K562 (cell line): ENCODE measurements around the gene AMPD1. TPM values are rescaled to one million over a fixed set of nuclear protein-coding genes. Genes with fewer than 3 reads are reported as not detected.

Source experiments
- ATAC-seq: fragments of 200-7000 bp; cut with Tn5 transposase; 3 replicates; pipeline ENCODE4 v1.9.1; 2020; ENCODE audit warnings: moderate library complexity
- BruUV-seq: library from RNA; stranded (reverse); fragments of 400-500 nt; replicated peaks from 2 replicates; lab custom pipeline; 2021; lab: Mats Ljungman, UMichigan
- CTCF ChIA-PET: fragments of 300-600 bp; formaldehyde crosslinking; extraction: SDS; loops from one replicate; lab custom pipeline; 2021; ENCODE audit warnings: low intra/inter-chr PET ratio; lab: Yijun Ruan, JAX
- POLR2A ChIA-PET: fragments of 300-600, 350-650 bp; sonication (Branson Sonifier 250); formaldehyde crosslinking; extraction: SDS; loops from one replicate; lab custom pipeline; 2021; ENCODE audit warnings: antibody characterized with exemption, inconsistent platforms; lab: Yijun Ruan, JAX
- DNase-seq, 4 experiments: peaks; one replicate each; pipeline versions ENCODE4 v3.0.0 to v3.0.0-alpha.2; 2011 to 2018; ENCODE audit warnings: low spot score in 3 of 4, mixed read lengths in 3 of 4; ENCODE audit errors: extremely low read depth in 1 of 4
- FAIRE-seq: peaks from 2 replicates; lab custom pipeline; 2011; peaks lifted over from hg19 to GRCh38; lab: Jason Lieb, UNC
- H2AFZ ChIP-seq: 2 replicates; pipeline ENCODE4 v1.6.0; 2011; ENCODE audit warnings: low read depth, low read length, control low read depth, inconsistent platforms
- H3K27ac ChIP-seq: fragments of 200-600 bp; 3 replicates; pipeline ENCODE4 v1.8.0; 2011; ENCODE audit warnings: low read depth, mild to moderate bottlenecking, control low read depth, inconsistent platforms, low read length, moderate library complexity, mixed read lengths; ENCODE audit errors: extremely low read depth
- H3K27me3 ChIP-seq, 2 experiments: fragments of 300-600 bp in 1 of 2; 2 replicates in 1 of 2; 3 replicates in 1 of 2; pipeline versions ENCODE4 v1.6.0 to v1.8.0; 2011; ENCODE audit warnings: inconsistent platforms in 2 of 2, low read length in 2 of 2, mild to moderate bottlenecking in 1 of 2, mixed read lengths in 1 of 2, moderate library complexity in 1 of 2; ENCODE audit not compliant: control insufficient read depth in 2 of 2, insufficient read depth in 2 of 2
- H3K36me3 ChIP-seq: fragments of 300-600 bp; 3 replicates; pipeline ENCODE4 v1.8.0; 2011; ENCODE audit warnings: mild to moderate bottlenecking, low read length, inconsistent platforms; ENCODE audit not compliant: control insufficient read depth, insufficient read depth
- H3K4me1 ChIP-seq, 2 experiments: fragments of 200-600 bp in 1 of 2; replicated peaks in 1 of 2; 2 replicates in 1 of 2; 3 replicates in 1 of 2; pipeline versions ENCODE4 v1.5.1 to v1.8.0; 2011; ENCODE audit warnings: inconsistent platforms in 2 of 2, low read length in 2 of 2, mild to moderate bottlenecking in 1 of 2, mixed read lengths in 1 of 2, moderate library complexity in 1 of 2; ENCODE audit not compliant: control insufficient read depth in 2 of 2, insufficient read depth in 2 of 2
- H3K4me2 ChIP-seq: 2 replicates; pipeline ENCODE4 v1.6.1; 2011; ENCODE audit warnings: low read length, control low read depth, inconsistent platforms, mixed read lengths; ENCODE audit not compliant: insufficient read depth
- H3K4me3 ChIP-seq: fragments of 200-600 bp; sonication (generic), shearing (Covaris generic); 2 replicates; pipeline ENCODE4 v1.5.1; 2016; ENCODE audit warnings: control low read depth, inconsistent platforms
- H3K79me2 ChIP-seq: fragments of 200-600 bp; 3 replicates; pipeline ENCODE4 v1.8.0; 2011; ENCODE audit warnings: low read length, inconsistent platforms; ENCODE audit not compliant: control insufficient read depth, insufficient read depth
- H3K9ac ChIP-seq, 2 experiments: 2 replicates each; pipeline versions ENCODE4 v1.6.0 to v1.6.1; 2011; ENCODE audit warnings: low read depth in 2 of 2, low read length in 2 of 2, control low read depth in 1 of 2, inconsistent platforms in 1 of 2, mild to moderate bottlenecking in 1 of 2, mixed read lengths in 1 of 2; ENCODE audit not compliant: insufficient read depth in 1 of 2
- H3K9me1 ChIP-seq: one replicate; pipeline ENCODE4 v1.6.0; 2011; ENCODE audit warnings: inconsistent platforms, mild to moderate bottlenecking, low read length, moderate library complexity; ENCODE audit not compliant: control insufficient read depth, insufficient read depth
- H3K9me3 ChIP-seq: replicated peaks from 2 replicates; pipeline ENCODE4 v1.5.1; 2011; ENCODE audit warnings: low read depth, low read length, inconsistent platforms; ENCODE audit not compliant: control insufficient read depth, insufficient read depth
- H4K20me1 ChIP-seq: replicated peaks from 2 replicates; pipeline ENCODE4 v1.6.1; 2011; ENCODE audit warnings: low read length, inconsistent platforms, mixed read lengths; ENCODE audit not compliant: control insufficient read depth, insufficient read depth
- CREBBP ChIP-seq: IDR thresholded peaks from one replicate; pipeline ENCODE4 v1.6.1; 2012; ENCODE audit warnings: low read depth, mild to moderate bottlenecking, control low read depth, inconsistent platforms, low read length
- EWSR1 ChIP-seq: fragments of 450-650 bp; IDR thresholded peaks from 2 replicates; pipeline ENCODE4 v1.6.1; 2018; ENCODE audit warnings: borderline replicate concordance, mild to moderate bottlenecking, low read depth, moderate library complexity; ENCODE audit not compliant: partially characterized antibody
- HCFC1 ChIP-seq: IDR thresholded peaks from 2 replicates; pipeline ENCODE4 v1.6.1; 2012; ENCODE audit warnings: low read depth, low read length, improper control_type of control experiment
- HNRNPLL ChIP-seq: fragments of 200-400 bp; formaldehyde crosslinking; IDR thresholded peaks from 2 replicates; pipeline ENCODE4 v1.6.1; 2017; ENCODE audit warnings: low read length, low read depth, mild to moderate bottlenecking; ENCODE audit not compliant: poor library complexity, severe bottlenecking
- MCM7 ChIP-seq, 2 experiments: fragments of 450-650 bp; IDR thresholded peaks; 2 replicates each; pipeline ENCODE4 v1.6.1; 2016 to 2018
- NFYB ChIP-seq: IDR thresholded peaks from 2 replicates; pipeline ENCODE4 v1.6.1; 2011; ENCODE audit warnings: mild to moderate bottlenecking, moderate library complexity; ENCODE audit not compliant: insufficient read length; ENCODE audit errors: extremely low read depth
- PCBP1 ChIP-seq: fragments of 200-400 bp; formaldehyde crosslinking; IDR thresholded peaks from 2 replicates; pipeline ENCODE4 v1.6.1; 2018; ENCODE audit warnings: mild to moderate bottlenecking, low read depth, low read length; ENCODE audit not compliant: poor library complexity, severe bottlenecking
- POLR2AphosphoS5 ChIP-seq: IDR thresholded peaks from 2 replicates; pipeline ENCODE4 v1.6.1; 2011; ENCODE audit warnings: mild to moderate bottlenecking, low read depth, low read length, moderate library complexity; ENCODE audit not compliant: control insufficient read depth, insufficient read depth
- SRSF7 ChIP-seq: fragments of 200-400 bp; formaldehyde crosslinking; optimal IDR thresholded peaks from 2 replicates; pipeline ENCODE3; 2017; ENCODE audit warnings: mild to moderate bottlenecking, low read depth, low read length
- ZC3H11A ChIP-seq: IDR thresholded peaks from 2 replicates; pipeline ENCODE4 v1.6.1; 2012; ENCODE audit warnings: low read depth, low read length, improper control_type of control experiment
- ZNF217 ChIP-seq: sonication (generic); formaldehyde crosslinking; IDR thresholded peaks from 2 replicates; pipeline ENCODE4 v1.8.0; 2022; ENCODE audit warnings: mild to moderate bottlenecking, missing genetic modification reagents
- WGBS: fragments of 100-300 bp; shearing (Covaris generic); methylation state at CpG from one replicate; pipeline ENCODE4 v1.1.6; 2016; ENCODE audit warnings: low coverage, mixed read lengths; ENCODE audit not compliant: insufficient coverage; ENCODE audit errors: missing lambda C conversion rate; 5-methylcytosine and 5-hydroxymethylcytosine counted together
- in situ Hi-C: fragments of 300-500 bp; cut with MboI; formaldehyde crosslinking; loops from 4 replicates; pipeline ENCODE4 v1.15.0; 2018; ENCODE audit warnings: inconsistent platforms, mixed read lengths
- intact Hi-C: fragments of 100-400 bp; cut with micrococcal nuclease; formaldehyde crosslinking; loops from 2 replicates; pipeline ENCODE4 v1.14.2; 2022
- polyA plus RNA-seq, 8 experiments: library from polyadenylated mRNA; depleted of rRNA in 4 of 8; stranded (reverse) in 5 of 8; unstranded in 3 of 8; fragments of >200 nt; fragmentation: Nextera tagmentation in 2 of 8; fragmentation: Illumina TruSeq in 1 of 8; extraction: Ambion mirVana in 2 of 8; extraction: Trizol in 1 of 8; gene quantifications; 2 replicates each; pipeline versions ENCODE4 v1.2.1 to v1.2.3, GENCODE V29; 2011 to 2014; ENCODE audit warnings: inconsistent platforms in 1 of 8, missing spikeins in 1 of 8
- total RNA-seq, 7 experiments: library from RNA; depleted of rRNA in 6 of 7; stranded (reverse); fragments of >200 nt in 6 of 7; fragmentation: Illumina TruSeq in 2 of 7; extraction: Trizol in 2 of 7; gene quantifications; 2 replicates each; pipeline versions ENCODE4 v1.2.1 to v1.2.3, GENCODE V29; 2011 to 2021; ENCODE audit warnings: low replicate concordance in 1 of 7

Gene AMPD1
- total and polyA plus RNA-seq, 9 of the 15 experiments (the other 6 are each of a cell fraction or from before 2014, with no cell fraction given): 0.04 to 0.17 TPM; not detected in 7

GRCh38 chr1:114677691-114678090, 17.7 kb downstream of the AMPD1 start:
- no peak for TF ChIP-seq SRSF7
- no peak for TF ChIP-seq POLR2AphosphoS5
- no peak for TF ChIP-seq ZNF217
- TF ChIP-seq HCFC1: no peak
- TF ChIP-seq CREBBP: no peak
- no peak for TF ChIP-seq NFYB
- no peak for TF ChIP-seq HNRNPLL
- TF ChIP-seq ZC3H11A: no peak
- no peak for TF ChIP-seq MCM7 (IDR thresholded peaks at IDR 0.05)
- no peak for TF ChIP-seq EWSR1
- TF ChIP-seq PCBP1: no peak
- CTCF ChIA-PET: no interaction called here
- in situ Hi-C loops: no loop called here
- H3K4me2 ChIP-seq: no peak overlapping the region
- ATAC-seq: no peak
- no peaks in the 10 kb centered on the region for H3K9me1 ChIP-seq
- no peak overlapping the region for H3K9ac ChIP-seq
- H3K27me3 ChIP-seq: peaks cover 10 to 25% of the 10 kb centered on the region in 2 experiments; a peak in 4 of 5 replicates
- no peaks in the 10 kb centered on the region for H3K79me2 ChIP-seq
- POLR2A ChIA-PET: no interaction called here
- H3K36me3 ChIP-seq: no peaks in the 10 kb centered on the region
- no peaks in the 10 kb centered on the region for H3K4me1 ChIP-seq
- H3K4me3 ChIP-seq: no peak overlapping the region
- no peaks in the 10 kb centered on the region for H3K9me3 ChIP-seq
- H3K27ac ChIP-seq: no peak overlapping the region
- no peak overlapping the region for H2AFZ ChIP-seq
- intact Hi-C loops: no loop called here
- H4K20me1 ChIP-seq: no peaks in the 10 kb centered on the region
- no TSS peak for BruUV-seq
- DNase-seq: no peak
- WGBS: 3% methylated on average over 4 of the region's 5 CpGs
- no peak for FAIRE-seq
